GM18517 (cell line): ENCODE results near the gene SLC2A5.
"Not testable (repeated sequence)": the region's sequence is repeated elsewhere in the genome, so short reads cannot be mapped to it uniquely, and the experiment has no call there.

Experiments used
- ATAC-seq: cut with Tn5 transposase; IDR thresholded peaks from one replicate; pipeline ENCODE4 v1.9.1; 2021; ENCODE audit warnings: mild to moderate bottlenecking, moderate library complexity; ENCODE audit not compliant: unreplicated experiment

SLC2A5 gene

DNA sequence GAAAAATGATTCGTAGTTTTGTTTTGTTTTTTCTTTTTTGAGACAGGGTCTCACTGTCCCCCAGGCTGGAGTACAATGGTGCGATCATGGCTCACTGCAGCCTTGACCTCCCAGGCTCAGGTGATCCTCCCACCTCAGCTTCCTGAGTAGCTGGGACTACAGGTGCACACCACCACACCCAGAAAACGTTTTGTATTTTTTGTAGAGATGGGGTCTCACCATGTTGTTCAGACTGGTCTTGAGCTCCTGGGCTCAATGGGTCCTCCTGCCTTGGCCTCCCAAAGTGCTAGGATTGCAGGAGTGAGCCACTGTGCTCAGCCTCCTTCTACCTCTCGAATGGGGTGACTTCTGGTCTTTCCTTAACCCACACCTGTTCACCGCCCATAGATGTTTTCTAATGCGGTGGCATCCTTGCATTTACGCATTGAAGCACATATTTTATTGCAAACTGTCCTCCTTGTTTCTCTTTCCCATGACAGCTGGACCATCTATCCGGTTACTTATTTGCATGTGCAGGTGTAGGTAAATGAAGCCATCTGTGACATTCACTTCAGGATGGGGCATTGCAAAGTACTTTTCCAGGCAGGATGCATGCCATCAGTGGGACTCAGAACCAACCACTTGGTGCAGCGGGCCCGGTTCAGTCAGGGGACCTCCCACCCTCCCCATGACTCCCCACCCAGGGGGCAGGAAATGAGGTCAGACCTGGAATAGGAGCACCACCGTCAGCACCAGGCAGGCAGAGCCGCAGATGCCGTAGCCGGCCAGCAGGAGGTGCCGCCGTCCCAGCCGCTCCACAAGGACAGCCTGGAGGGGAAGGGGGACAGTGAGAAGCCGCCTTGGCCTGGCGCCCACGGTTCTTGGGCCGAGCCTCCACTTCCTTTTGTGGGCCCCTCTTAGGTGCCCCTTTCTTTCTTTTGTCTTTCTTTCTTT is 59.7 kb downstream of the SLC2A5 start:
- ATAC-seq: no peak

DNA sequence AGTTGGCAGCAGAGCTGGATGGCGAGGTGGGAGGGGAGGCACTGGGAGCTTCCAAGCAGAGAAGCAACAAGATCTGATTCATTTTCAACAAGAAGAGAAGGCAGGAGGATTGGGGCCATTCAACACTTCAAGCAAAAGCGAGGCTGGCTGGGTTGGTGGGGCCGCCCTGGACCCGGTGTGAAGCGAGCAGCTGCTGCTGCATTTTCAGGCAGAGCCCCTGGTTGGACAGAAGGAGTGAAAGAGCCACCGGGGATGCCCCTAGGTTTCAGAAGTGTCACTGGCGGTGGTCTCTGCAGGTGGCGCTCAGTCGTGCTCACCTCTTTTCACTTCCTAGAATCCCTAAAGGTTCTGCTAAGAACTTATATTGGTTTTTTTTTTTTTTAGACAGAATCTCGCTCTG is 61.2 kb downstream of the SLC2A5 start:
- ATAC-seq: no peak

DNA sequence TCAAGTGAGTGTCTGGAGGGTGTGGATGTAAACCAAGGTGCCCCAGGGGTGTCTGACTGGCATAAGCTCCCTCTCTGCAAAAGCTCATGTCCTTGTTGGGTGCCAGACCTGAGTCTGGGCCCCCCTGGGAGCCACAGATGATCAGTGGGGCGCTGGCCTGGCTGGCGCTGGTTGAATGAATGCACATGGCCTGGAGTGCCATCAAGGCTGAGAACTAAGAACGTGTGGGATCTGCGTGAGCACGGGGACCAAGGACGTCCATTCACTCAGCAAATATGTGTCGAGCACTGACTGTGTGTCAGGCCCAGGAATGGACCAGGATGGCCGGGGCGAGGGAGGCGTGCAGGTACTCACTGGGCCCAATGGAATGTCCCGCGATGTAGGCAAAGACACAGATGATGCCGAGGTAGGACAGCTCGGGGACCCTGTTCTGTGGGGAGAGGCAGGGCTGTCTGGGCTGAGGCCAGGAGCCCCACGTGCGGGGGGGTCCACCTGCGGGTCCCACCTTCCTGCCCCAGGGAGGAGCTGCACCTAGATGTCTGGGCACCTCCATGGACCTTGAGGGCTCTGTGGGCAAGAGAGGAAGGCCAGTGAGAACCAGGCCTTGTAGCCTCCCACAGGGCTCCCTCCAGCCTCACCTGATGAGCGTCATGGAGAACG is 62.3 kb downstream of the SLC2A5 start:
- no peak for ATAC-seq

DNA sequence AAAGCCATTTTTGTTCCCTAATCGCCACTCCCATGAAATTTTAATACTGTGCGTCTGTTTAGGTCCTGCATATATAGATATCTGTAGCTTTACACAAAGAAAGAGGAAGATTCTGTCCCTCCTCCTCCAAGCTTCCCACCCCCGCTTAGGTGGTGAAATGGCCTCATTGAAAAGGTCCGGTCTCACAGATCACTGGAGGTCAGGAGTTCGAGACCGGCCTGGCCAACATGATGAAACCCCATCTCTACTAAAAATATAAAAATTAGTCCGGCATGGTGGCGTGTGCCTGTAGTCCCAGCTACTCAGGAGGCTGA is 64.1 kb downstream of the SLC2A5 start:
- no peak for ATAC-seq

DNA sequence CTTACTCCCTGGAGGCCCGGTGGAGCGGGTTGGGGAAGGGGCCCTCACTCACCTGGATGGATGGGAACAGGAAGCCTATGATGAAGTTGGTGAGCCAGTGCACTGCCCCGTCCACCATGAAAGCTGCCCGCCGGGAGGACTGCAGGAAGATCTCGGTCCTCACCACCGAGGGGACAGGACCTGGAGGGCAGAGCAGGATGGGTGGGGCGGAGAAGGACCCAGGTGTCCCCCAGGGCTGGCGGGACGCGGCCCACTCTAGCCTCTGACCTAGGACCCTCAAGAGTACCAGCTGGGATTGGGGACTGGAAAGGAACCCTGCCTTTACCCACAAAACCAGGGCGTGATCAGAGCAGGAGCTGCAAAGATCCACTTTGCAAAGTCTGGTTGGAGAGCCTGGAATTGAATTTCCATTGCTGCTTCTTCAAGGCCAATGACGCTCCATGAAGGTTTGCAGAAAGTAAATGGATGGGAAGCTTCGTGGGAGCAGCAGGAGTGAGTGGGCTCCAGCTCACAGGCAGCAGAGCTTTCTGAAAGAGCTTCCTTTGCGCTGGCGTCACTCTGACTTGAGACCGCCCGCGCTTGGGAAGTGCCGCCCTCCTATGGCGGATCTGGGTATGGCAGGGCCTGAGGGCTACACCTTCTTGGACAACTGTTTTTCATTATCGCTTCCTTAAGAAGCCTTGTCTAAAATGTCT is 64.6 kb downstream of the SLC2A5 start:
- ATAC-seq: no peak

DNA sequence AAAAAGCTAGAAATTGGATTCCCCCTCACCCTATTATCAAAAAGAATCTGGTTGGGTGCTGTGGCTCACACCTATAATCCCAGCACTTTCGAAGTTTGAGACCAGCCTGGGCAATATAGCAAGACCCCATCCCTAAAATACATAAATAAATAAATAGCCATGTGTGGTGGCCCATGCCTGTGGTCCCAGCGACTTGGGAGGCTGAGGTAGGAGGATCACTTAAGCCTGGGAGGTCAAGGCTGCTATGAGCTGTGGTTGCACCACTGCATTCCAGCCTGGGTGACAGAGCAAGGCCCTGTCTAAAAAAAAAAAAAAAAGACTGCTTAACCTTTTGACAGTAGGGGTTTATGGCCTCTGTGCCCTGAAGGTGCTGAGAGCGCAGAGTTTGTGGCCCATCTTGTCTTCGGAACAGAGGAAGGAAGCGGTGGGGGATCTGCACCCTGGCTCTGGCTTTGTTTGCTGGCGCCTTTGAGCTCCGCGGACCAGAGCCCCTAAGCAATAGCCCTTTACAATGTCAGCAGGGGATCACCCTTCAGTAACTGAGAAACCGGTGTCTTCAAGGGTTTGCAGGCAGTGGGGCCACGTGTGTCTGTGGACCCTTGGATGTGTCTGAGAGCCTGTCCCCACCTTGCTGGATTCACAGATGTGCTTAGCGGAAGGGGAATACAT is 65.3 kb downstream of the SLC2A5 start:
- no peak for ATAC-seq

DNA sequence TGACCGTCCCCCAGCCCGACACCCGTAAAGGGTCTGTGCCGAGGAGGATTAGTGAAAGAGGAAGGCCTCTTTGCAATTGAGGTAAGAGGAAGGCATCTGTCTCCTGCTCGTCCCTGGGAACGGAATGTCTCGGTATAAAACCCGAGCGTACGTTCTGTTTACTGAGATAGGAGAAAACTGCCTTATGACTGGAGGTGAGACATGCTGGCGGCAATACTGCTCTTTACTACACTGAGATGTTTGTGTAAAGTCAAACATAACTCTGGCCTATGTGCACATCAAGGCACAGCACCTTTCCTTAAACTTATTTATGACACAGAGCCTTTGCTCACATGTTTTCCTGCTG is 67.2 kb downstream of the SLC2A5 start:
- not testable (repeated sequence) for ATAC-seq

DNA sequence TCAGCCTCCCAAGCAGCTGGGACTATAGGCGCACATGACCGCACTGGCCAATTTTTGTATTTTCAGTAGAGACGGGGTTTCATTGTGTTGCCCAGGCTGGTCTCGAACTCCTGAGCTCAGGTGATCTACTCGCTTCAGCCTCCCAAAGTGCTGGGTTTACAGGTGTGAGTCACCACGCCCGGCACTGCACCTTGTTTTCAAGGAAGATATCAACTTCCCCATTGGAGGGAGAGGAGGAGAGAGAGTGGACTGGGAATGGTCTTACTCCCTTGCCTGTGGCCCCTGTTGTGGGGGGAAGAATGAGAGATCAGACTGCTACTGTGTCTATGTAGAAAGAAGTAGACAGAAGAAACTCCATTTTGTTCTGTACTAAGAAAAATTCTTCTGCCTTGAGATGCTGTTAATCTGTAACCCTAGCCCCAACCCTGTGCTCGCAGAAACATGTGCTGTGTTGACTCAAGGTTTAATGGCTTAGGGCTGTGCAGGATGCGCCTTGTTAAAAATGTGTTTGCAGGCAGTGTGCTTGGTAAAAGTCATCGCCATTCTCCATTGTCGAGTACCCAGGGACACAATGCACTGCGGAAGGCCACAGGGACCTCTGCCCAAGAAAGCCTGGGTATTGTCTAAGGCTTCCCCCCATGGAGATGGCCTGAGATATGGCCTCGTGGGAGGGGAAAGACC is 67.8 kb downstream of the SLC2A5 start:
- ATAC-seq: not testable (repeated sequence)

DNA sequence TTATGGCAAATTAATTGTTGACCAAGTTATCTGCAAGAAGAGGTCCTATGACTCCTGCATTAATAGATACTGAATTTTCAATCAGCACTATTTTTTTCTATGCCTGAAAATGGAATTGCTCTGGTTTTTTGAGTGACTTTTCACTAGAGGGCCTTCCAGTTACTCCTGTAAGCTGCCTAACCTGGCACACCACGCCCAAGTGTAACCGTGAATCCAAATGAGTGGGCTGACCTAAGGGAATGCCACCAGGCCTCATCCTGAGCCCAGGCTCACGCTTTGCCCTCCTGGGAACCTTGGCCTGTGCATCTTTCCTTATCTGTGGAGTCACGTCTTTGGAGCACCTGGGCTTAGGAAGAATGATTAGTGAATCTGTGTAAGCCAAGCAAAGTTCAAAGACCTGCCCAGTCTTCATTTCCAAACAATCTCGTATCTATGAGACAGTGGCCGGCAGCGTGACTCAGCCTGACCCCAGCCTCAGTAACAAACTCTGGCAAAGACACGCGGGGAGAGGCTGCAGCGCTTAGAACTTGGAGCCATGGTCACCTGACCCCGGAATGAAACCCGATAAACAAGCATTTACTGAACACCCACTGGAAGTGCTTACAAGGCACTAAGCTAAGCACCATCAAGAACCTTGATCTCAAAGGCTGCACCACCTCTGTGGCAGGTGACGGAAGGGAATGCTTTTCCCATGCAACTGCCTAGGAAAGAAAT is 75.3 kb downstream of the SLC2A5 start:
- not testable (repeated sequence) for ATAC-seq

DNA sequence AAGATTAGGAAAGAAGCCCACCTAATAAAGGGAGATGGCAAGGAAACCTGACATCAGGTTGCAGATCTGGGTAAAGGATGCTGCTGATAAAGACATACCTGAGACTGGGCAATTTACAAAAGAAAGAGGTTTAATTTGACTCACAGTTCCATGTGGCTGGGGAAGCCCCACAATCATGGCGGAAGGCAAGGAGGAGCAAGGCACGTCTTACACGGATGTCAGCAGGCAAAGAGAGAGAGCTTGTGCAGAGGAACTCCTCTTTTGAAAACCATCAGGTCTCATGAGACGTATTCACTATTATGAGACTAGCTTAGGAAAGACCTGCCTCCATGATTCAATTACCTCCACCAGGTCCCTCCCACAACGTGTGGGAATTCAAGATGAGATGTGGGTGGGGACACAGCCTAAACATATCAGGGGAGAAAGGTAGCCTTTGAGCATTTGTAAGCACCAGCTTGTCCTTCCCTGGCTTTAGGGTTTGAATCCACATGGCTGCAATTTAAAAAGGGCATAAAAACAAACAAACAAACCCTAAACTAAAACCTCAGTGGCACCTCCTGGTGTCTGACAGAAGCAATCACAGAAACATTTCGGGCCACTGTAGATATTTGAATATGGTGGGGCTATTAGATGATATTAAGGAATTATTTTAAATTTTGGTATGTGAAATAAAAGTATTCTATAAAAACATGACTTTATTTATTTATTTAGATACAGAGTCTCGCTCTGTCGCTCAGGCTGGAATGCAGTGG is 76.3 kb downstream of the SLC2A5 start:
- ATAC-seq: no peak

DNA sequence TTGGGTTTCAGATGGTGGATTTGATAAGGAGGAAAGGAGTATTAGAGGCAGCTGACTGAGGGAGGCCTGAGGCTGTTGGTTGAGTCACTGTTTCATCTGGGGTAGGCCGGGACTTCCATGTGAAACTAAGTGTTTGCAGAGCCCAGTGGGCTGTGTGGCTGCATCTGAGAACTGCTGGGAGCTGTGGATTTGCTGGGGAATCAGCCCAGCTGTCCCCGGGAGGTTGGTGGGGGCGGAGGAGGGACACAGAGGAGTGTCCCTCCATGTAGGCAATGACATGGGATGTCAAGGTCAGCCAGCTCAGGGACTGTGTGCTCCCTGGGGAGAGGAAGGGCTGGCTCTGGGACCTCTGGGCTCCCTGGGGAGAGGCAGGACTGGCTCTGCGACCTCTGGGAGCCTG is 79.6 kb downstream of the SLC2A5 start:
- ATAC-seq: no peak

DNA sequence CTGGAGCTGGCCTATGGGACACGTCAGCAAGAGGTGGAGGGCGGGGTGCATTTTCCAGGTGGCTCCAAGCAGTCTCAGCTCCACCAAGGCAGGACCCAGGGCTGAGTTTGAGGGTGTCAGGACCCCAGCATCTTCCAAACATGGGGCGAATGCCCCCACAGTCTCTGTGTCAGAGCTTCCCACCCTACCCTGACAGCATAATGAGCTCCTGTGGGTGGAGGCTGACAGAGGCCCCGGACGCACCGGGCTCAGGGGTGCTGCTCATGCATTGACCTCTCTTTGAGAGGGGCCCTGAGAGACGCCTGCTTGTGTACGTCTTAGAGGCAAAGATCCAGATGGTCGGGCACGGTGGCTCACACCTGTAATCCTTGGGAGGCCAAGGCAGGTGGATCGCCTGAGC is 80.4 kb downstream of the SLC2A5 start:
- ATAC-seq: no peak

DNA sequence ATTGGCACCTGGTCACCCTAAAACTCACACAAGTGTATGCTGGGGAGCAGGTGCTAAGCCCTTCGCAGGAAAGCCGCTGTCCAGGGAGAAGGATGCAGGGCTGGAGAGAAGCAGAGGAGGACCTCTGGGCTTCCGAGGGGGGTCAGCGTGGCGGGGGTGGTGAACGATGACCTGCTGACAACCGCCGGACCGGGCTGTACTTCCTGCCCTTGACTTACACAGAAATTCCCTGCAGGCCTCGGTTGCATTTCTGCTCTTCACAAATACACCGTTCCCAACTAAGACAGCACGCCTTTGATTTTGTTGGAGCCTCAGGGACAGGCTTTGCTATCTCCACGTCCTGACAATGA is 80.8 kb downstream of the SLC2A5 start:
- ATAC-seq: no peak

DNA sequence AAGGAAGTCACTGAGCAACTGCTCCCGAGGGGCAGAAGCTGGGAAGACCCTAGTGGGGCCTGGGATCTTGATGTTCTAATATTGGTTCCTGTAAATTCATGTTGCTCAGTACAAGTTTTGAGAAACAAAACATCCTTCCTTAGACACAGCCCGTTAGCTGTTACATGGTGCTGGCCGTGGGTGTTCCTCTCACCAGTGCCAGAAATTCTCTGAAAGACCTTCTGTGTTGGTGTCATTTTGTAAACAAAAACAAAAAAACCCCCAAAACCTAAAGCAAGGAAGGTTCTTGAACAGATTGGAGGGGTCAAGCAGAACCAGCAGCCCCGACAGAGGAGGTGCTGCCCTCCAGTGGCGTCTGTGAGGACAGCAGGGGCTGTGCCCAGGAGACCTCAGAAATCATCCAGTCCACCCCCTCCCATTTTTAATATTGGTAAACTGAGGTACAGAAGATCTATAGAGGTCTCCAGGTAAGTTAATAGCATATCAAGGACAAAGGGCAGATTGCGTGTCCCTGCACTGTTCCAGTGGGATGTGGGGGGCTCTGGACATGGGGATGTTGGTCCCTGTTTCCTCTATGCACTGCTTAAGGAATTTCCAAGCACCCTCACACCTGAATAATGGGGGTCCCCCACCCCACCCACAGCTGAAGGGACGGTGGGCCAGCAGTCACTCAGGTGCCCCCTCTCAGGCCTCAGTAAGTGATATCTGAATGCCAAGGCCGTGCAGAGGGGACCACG is 81.4 kb downstream of the SLC2A5 start:
- no peak for ATAC-seq

DNA sequence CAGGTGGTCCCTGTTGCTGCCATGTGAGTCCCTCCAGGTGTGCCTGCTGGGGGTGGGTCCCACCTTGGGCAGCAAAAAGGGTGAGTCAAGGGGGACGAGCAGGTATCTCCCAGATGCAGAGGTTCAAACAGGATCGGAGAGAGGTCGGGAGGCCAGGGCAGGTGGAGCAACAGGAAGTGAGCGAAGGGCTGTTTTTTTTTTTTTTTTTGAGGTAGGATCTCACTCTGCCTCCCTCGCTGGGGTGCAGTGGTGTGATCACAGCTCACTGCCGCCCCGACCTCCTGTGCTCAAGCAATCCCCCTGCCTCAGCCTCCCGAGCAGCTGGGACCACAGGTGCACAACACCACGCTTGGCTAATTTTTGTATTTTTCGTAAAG is 82.6 kb downstream of the SLC2A5 start:
- ATAC-seq: no peak

DNA sequence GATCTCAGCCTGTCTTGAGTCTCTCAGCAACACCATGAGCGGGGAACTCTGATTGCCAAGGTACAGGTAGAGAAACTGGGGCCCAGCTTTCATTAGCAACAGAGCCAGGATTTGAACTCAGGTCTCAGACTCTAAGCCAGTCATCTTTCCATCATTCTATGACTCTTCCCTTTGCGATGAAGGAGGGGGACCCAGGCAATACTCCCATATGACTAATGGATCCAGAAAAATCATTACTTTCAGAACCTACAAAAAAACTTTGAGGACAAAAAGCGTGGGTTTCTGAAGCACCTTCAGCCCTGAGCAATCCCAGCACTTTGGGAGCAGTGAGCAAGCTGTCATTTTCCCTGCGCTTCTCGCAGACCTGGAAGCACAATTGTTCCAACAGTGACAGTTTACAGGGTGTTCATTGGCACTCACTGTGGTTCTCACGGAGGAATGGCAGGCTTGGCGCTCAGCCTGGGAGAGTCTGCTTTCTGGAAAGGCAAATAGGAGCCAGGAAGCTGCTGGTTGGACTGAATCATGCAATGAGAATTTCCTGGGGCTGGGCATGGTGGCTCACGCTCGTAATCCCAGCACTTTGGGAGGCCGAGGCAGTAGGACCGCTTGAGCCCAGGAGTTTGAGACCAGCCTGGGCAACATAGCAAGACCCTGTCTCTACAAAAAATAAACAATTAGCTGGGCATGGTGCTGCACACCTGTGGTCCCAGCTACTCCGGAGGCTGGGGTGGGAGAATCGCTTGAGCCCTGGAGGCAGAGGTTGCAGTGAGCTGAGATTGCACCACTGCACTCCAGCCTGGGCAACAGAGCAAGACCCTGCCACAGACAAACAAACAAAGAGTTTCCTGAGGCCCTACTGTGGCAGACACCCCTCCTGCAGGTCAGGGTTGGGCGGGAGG is 83.3 kb downstream of the SLC2A5 start:
- ATAC-seq: no peak
